NCI-H2029 (cell line): Measurements from ENCODE around the gene DPF3.

Source experiments
- DNase-seq: peaks from one replicate; lab custom pipeline; 2025; lab: John Stamatoyannopoulos, UW

DPF3 gene

GRCh38 chr14:72597252-72598233 lies 296.4 kb downstream of the DPF3 start:
- no peak for DNase-seq

DNA sequence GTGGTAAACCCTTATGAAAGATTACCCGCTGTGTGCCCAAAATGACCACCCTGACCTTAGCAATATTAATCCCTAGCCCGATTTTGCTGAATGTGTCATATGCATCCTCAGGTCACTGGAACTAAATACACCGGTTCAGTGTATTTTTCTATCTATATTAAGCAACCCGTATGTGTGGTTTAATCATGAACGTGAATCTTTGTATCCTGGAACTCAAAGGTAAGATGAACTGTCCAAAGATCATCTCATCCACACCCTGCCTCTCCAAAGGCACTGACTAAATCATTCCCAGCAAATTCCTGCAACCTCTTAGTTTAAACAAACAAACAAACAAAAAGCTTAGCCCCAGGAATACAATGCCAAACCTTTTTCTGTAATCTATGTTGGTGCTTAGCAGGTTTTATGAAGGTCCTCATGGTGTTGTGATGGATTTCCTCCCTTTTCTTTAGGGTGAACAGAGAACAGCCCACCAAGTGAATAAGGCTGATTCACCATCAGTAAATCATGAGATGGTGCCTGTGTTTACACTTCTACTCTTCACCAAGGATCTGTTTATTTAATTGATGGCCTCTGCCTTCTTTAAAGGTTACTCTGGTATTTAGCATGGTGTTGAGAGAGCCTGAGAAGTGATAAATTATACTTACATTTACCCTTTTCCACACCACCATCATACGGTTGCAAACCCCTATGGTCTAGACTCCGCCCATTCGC lies 298.6 kb downstream of the DPF3 start:
- no peak for DNase-seq

DNA sequence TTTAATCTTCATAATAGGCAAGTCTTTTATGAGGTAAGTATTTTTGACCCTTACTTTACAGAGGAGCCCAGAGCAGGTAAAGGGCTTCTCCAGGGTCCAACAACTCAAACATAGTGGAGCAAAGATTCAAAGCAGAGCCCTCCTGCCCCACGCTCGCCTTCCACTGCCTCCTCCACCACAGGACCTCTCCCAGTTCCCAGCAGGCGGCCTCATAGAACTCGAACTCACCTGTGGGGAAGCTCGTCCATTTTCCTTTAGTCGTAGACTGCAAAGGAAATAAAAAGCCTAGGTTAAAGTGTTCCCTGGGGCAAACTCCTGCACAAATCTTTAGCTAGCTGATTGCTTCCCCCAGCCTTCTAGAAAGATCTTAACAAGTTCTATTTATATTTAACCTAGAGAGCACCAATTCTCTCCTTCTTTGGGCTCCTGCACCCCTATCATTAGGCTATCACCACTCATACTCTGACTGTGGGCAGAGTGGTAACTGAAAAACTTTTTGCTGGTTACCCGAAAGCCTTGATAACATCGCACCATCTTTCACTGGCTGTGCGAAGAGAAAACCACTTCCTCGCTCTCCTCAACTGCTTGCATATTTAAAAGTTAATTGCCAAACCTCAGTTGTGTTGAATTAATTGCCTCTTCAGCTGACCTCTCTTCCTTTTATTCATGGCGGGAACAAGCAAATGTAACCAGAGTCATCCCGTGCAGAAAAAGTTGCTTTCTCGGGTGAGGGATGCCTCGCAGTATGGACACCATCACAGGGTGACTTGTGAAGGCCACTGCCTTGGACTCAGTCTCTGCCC lies 299.6 kb downstream of the DPF3 start:
- DNase-seq, result no peak

DNA sequence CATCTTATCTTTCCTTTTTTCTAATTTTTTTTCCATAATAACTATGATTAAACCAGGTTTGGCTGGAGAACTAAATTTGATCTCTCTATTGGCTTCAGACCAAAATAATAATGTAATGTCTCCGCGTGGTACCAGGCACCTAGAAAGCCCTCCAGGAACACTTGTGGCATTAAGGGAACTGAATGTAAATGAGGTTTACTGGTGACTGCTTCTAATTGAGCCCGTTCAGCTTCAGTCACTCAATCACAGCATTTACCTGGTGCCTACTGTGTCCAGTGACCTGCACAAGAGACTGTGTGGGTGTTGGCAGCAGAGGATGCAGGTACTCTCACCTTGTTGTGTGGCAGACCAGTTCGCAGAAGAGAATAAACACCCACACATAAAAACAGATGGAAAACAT lies 302.5 kb downstream of the DPF3 start:
- no peak for DNase-seq

GRCh38 chr14:72590577-72590976 lies 303.3 kb downstream of the DPF3 start:
- DNase-seq, result no peak

DNA sequence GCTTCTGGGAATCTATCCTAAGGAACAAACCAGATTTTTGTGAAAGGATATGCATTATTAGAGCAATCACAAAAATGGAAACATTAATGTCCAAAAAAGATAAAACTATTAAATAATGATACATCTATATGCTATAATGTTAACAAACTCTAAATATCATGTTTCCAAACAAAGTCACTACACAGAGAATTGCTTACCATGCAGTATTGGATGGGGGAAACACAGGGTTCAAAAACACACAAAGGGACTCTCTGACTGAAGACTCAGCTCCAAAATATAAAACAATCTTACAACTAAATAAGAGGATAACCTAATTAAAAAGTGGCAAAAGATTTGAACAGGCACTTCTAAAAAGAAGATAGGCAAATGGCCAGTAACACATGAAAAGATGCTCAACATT lies 304.2 kb downstream of the DPF3 start:
- DNase-seq, result no peak

DNA sequence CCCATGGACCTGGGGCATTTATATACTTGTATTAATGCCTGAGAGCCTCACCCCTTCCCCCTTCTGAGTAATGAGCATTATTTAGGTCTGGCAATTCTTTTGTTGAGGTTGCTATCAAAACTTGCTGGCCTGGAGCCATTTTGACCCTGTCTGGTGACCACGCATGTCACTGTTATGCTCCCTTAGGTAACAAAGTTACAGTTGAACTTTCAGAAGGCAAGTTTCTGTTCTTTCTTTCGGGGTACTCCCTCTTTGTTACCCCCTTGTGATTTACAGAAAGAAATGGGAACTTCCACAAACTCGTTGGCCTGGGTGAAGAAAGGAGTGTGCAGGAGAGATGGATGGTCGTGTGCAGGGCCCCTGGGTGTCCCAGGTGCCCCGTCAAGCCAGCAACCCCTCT lies 305.4 kb downstream of the DPF3 start:
- DNase-seq, result no peak

DNA sequence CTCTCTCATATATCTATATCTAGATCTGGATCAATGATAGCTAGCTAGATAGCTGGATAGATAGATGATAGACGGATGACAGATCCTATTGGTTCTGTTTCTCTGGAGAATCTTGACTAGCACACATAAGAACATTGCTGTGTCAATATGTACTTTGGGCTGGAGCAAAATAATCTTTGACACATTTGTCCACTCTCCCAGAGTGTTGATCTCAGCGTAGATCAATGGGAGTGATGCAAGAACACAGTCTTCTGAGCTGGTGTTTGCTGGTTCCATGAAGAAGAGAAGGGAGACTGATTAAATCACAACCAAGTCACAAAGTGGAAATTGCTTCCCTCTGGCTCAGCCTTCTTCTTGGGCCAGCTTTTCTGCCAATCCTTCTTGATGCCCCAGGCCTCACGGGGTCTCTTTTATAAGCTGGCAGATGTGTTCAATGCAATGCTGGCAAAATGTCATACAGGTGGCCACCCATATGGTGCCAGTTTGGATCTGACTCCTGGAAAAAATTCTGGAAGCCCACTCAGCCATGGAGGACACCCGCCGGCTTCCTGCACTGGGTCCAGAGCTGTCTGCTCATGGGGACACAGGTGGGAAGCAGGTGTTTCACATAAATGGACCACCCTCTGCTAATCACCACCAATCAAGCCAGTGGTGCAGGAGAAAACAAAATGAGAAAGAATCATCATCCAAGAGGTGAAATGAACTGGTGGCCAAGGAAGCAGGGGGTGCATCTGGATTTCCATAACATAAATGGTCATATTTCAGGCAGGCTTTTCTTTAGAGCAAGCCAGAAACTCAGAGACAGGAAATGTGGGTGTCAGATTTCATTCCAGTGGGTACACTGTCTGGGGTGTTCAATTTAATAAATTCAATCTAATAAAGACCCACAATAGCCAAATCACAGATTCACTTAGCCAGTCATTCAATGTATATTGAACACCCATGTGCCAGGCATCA lies 310.3 kb downstream of the DPF3 start:
- no peak for DNase-seq

- DNase-seq, result no peak
Observed at GRCh38 chr14:72582582-72582981, 311.3 kb downstream of the DPF3 start.

DNA sequence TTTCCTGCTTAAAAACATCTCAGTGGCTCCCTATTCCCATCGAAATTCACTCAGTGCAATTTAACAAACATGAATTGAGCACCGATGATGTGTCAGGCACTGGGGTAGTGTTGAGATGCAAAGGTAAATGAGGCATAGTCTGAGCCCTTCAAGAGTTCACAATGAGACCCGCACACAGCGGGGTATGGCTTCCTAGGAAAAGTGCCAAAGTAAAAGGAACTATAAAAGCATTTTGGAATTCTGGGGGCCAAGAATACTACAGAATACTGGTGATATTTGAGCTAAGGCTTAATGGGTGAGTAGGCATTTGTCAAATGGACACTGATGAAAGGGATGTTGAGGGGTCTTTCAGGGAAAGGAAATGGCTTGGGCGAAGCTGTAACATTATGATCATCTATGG lies 315.4 kb downstream of the DPF3 start:
- no peak for DNase-seq

DNA sequence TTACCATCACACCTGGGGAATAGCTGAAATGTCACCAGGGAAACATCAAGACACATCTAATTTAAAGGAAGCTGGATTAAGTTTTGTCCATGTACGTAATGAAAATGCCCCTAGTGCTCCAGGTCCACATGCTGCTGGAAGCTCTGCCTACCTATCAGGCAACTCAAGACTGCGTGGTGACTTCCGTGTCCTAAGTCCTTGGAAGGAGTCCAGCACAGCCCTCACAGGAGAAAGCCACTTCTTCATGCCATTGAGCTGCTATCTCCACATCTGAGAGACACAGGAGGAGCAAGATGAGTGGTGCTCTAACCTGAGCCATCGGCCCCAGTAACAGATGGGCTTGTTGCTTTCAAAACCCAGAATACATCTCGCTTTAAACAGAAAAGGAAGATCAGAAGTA lies 316.4 kb downstream of the DPF3 start:
- DNase-seq, result no peak

GRCh38 chr14:72576258-72576657 lies 317.6 kb downstream of the DPF3 start:
- DNase-seq, result no peak

DNA sequence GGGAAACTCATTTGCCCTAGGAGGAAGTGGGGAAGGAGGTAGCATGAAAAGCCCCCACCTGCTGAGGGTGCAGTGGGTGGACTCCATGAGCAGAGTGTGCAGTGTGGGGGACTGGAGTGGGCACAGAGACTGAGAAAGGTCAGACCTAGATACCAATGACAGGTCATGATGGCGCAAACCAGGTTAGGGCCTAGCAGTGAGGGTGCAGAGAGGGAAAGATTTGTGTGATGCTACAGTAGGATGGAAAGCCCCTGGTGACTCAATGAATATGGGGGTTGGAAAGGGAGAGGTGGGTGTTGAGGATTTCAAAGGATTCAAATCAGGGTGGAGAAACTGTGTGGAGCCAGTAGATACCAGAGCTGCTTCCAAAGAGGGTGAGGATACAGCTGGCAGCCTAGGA lies 319.2 kb downstream of the DPF3 start:
- DNase-seq, result no peak

- no peak for DNase-seq
Observed at GRCh38 chr14:72573725-72574417, 320.0 kb downstream of the DPF3 start.
